GM12892 (cell line): Measurements from ENCODE around the gene WASHC3.

Source experiments
- POLR2A ChIP-seq: IDR thresholded peaks from 2 replicates; pipeline ENCODE4 v1.6.1; 2011; ENCODE audit warnings: low read depth, low read length, control low read depth
- POLR2AphosphoS5 ChIP-seq: IDR thresholded peaks from 2 replicates; pipeline ENCODE4 v1.6.1; 2011; ENCODE audit warnings: low read depth, low read length, control low read depth

DNA sequence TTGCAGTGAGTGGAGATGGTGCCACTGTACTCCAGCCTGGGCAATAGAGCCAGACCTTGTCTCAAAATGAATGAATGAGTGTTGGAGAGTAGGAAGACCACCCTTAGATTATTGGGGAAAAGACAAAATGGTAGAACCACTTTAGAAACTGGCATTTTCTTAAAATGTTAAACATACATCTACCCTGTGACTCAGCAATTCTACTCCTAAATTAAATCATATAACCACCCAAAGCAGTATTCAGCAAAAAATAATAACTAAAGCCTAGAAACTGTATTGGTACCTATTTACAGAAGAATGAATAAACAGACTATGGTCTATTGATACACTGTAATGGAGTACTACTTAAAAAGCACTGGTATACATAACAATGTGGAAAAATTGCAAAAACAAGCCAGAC is 49.0 kb upstream of the WASHC3 start:
- TF ChIP-seq POLR2A (no peak), POLR2AphosphoS5 (no peak)
